Mesendoderm (in vitro differentiated cells): ENCODE data around the gene SOCS3.
"Not testable (repeated sequence)": the region's sequence is repeated elsewhere in the genome, so short reads cannot be mapped to it uniquely, and the experiment has no call there.

Experiments used
- DNase-seq: peaks from one replicate; pipeline ENCODE4 v3.0.0; 2013
- H2AK5ac ChIP-seq: 2 replicates; pipeline ENCODE4 v1.6.1; 2013; ENCODE audit warnings: low read length, inconsistent platforms
- H2BK120ac ChIP-seq: 2 replicates; pipeline ENCODE4 v1.6.1; 2013; ENCODE audit warnings: low read depth, mild to moderate bottlenecking, low read length, moderate library complexity, mixed read lengths
- H2BK15ac ChIP-seq: replicated peaks from 2 replicates; pipeline ENCODE4 v1.6.1; 2013; ENCODE audit warnings: low read depth, mild to moderate bottlenecking, moderate library complexity
- H2BK5ac ChIP-seq: 2 replicates; pipeline ENCODE4 v1.6.1; 2013; ENCODE audit warnings: low read length, inconsistent platforms
- H3K18ac ChIP-seq: 2 replicates; pipeline ENCODE4 v1.6.1; 2013; ENCODE audit warnings: mild to moderate bottlenecking, low read length, mixed read lengths
- H3K23ac ChIP-seq: one replicate; pipeline ENCODE4 v1.6.1; 2013; ENCODE audit warnings: low read length
- H3K27ac ChIP-seq: 2 replicates; pipeline ENCODE4 v1.5.1; 2013; ENCODE audit warnings: low read depth, mild to moderate bottlenecking, inconsistent platforms, low read length, moderate library complexity
- H3K27me3 ChIP-seq: 2 replicates; pipeline ENCODE4 v1.6.1; 2013; ENCODE audit warnings: low read length, control low read depth, mild to moderate bottlenecking, inconsistent platforms; ENCODE audit not compliant: insufficient read depth, poor library complexity
- H3K36me3 ChIP-seq: 2 replicates; pipeline ENCODE4 v1.6.1; 2013; ENCODE audit warnings: low read length, inconsistent platforms; ENCODE audit not compliant: control insufficient read depth, insufficient read depth
- H3K4ac ChIP-seq: one replicate; pipeline ENCODE4 v1.6.1; 2013; ENCODE audit warnings: low read depth, mild to moderate bottlenecking, low read length, moderate library complexity
- H3K4me1 ChIP-seq: 2 replicates; pipeline ENCODE4 v1.6.1; 2013; ENCODE audit warnings: low read depth, low read length, inconsistent platforms; ENCODE audit not compliant: control insufficient read depth
- H3K4me2 ChIP-seq: 2 replicates; pipeline ENCODE4 v1.6.1; 2013; ENCODE audit warnings: low read length
- H3K4me3 ChIP-seq: 2 replicates; pipeline ENCODE4 v1.5.1; 2013; ENCODE audit warnings: mild to moderate bottlenecking, low read length
- H3K56ac ChIP-seq: one replicate; pipeline ENCODE4 v1.6.1; 2013; ENCODE audit warnings: low read length
- H3K79me1 ChIP-seq: 2 replicates; pipeline ENCODE4 v1.6.1; 2013; ENCODE audit warnings: low read length, inconsistent platforms
- H3K79me2 ChIP-seq: 2 replicates; pipeline ENCODE4 v1.6.1; 2013; ENCODE audit warnings: mild to moderate bottlenecking, low read length; ENCODE audit not compliant: control insufficient read depth, insufficient read depth
- H3K9ac ChIP-seq: 2 replicates; pipeline ENCODE4 v1.6.1; 2013; ENCODE audit warnings: low read length, inconsistent platforms
- H4K5ac ChIP-seq: one replicate; pipeline ENCODE4 v1.6.1; 2013; ENCODE audit warnings: low read length
- H4K8ac ChIP-seq: one replicate; pipeline ENCODE4 v1.6.1; 2013; ENCODE audit warnings: low read depth, mild to moderate bottlenecking, control low read depth, low read length, moderate library complexity
- WGBS: extraction: QIAGEN DNeasy Blood & Tissue Kit; methylation state at CpG from one replicate; pipeline ENCODE4 v1.1.7; 2013; ENCODE audit warnings: low lambda C conversion rate, missing lambda C conversion rate; ENCODE audit not compliant: insufficient coverage; ENCODE audit errors: extremely low coverage; 5-methylcytosine and 5-hydroxymethylcytosine counted together

SOCS3 gene

DNA sequence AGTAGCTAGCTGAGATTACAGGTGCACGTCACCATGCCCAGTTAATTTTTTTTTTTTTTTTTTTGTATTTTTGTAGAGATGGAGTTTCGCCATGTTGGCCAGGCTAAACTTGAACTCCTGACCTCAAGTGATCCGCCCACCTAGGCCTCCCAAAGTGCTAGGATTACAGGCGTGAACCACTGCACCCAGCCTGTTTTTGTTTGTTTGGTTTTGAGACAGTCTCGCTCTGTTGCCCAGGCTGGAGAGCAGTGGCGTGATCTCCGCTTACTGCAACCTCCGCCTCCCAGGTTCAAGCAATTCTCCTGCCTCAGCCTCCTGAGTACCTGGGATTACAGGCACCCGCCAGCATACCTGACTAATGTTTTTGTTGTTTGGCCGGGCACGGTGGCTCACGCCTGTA lies 28.5 kb downstream of the SOCS3 start:
- not testable (repeated sequence) for H2BK5ac ChIP-seq, H3K36me3 ChIP-seq, H2BK120ac ChIP-seq, H3K27ac ChIP-seq, H3K23ac ChIP-seq, DNase-seq, H3K79me2 ChIP-seq, H3K9ac ChIP-seq, H3K4me2 ChIP-seq, H3K79me1 ChIP-seq, H4K5ac ChIP-seq, H2AK5ac ChIP-seq, H2BK15ac ChIP-seq, H3K27me3 ChIP-seq, H3K4ac ChIP-seq, H3K4me3 ChIP-seq, H3K56ac ChIP-seq, H3K4me1 ChIP-seq, H3K18ac ChIP-seq, H4K8ac ChIP-seq
- WGBS: no CpG with 5 or more reads among the region's 12 CpGs

DNA sequence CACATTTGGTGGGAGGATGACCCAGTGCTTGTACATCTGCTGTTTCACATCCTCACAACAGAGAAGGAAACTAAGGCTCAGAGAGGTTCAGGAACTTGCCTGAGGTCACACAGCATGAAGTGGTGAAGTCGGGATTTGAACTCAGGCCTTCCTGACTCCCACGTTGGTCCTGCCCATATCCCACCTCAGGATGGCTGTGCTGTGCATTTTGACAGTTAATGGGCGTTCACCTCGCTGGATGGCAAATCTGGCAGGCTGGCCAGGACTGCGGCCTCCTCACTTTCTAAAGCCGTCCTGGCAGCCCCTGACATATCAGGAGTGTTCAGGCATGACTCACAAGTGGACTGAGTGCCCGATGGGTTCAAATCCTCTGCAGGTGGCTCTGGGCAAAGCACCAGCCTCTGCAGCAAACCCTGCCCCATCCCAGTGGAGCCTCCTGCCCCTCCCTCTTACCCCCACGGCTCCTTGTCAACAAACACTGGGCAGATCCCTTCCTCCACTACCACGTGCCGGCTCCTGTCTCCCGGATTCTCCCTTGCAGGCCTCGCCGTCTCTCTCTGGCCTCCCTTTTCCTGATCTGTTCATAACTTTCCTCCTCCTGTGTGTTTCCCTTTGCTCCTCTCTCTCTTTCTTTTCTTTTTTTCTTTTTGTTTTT lies 29.2 kb downstream of the SOCS3 start:
- H2BK120ac ChIP-seq: no peak overlapping the region
- no peaks in the 10 kb centered on the region for H3K27me3 ChIP-seq
- no peak overlapping the region for H3K56ac ChIP-seq
- no peak overlapping the region for H3K18ac ChIP-seq
- no peak overlapping the region for H4K5ac ChIP-seq
- no peak overlapping the region for H3K4me2 ChIP-seq
- no peaks in the 10 kb centered on the region for H3K4me1 ChIP-seq
- no peaks in the 10 kb centered on the region for H3K79me1 ChIP-seq
- no peak overlapping the region for H3K4me3 ChIP-seq
- DNase-seq: no peak
- no peak overlapping the region for H2AK5ac ChIP-seq
- no peak overlapping the region for H4K8ac ChIP-seq
- no CpG with 5 or more reads among the region's 13 CpGs for WGBS
- H3K79me2 ChIP-seq: no peaks in the 10 kb centered on the region
- H3K9ac ChIP-seq: no peak overlapping the region
- no peak overlapping the region for H3K23ac ChIP-seq
- H3K36me3 ChIP-seq: no peaks in the 10 kb centered on the region
- H2BK5ac ChIP-seq: no peak overlapping the region
- H3K4ac ChIP-seq: no peak overlapping the region
- no peak overlapping the region for H3K27ac ChIP-seq
- no peak overlapping the region for H2BK15ac ChIP-seq

DNA sequence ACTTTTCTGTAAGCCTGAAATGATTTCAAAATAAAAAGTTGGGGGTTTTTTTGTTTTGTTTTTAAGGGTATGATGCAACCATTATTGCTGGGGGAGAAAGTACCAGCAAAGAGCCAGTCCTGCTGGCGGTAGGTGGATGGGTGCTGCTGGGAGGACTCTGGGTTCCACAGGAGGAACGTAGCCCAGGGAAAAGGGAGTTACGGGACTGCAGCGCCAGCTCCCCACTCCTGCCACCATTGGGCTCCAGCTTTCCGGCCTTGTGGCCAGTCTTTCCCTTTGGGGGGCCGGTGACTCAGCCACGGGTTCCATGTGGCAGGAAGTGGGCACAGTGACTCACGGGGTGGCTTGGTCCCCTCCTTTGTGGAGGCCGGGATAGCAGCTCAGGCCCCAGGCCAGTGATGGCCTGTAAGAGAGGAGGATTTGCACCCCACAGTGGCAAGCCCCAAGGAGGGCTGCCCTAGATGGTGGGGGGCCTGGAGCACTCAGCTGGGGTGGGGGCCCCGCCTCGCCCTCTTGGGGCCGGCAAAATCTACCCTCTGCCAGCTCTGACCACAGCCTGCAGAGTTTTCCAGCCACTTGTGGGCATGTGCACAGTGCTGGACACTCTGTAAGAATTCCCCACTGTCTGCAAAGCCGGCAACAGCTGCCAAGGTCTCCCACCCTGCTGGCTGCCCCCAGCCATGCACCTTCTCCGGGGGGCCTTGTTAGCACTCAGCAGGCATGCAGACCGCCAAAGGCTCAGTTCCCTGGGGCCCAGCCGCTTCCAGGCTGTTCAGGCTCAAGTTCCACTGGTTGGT lies 30.4 kb downstream of the SOCS3 start:
- Histone ChIP-seq H3K18ac (no peak overlapping the region), H3K4me1 (peaks cover 7% of the 10 kb centered on the region), H3K79me1 (no peaks in the 10 kb centered on the region), H2AK5ac (no peak overlapping the region), H3K9ac (no peak overlapping the region), H3K23ac (peak overlapping the region; percentile 3), H3K4me3 (no peak overlapping the region), H3K56ac (no peak overlapping the region), H3K4ac (no peak overlapping the region), H2BK5ac (no peak overlapping the region), H2BK120ac (no peak overlapping the region), H4K5ac (no peak overlapping the region), H4K8ac (no peak overlapping the region), H3K27me3 (no peaks in the 10 kb centered on the region), H3K27ac (no peak overlapping the region), H3K36me3 (no peaks in the 10 kb centered on the region), H2BK15ac (no peak overlapping the region), H3K79me2 (no peaks in the 10 kb centered on the region), H3K4me2 (no peak overlapping the region)
- WGBS: no CpG with 5 or more reads among the region's 16 CpGs
- DNase-seq: no peak

DNA sequence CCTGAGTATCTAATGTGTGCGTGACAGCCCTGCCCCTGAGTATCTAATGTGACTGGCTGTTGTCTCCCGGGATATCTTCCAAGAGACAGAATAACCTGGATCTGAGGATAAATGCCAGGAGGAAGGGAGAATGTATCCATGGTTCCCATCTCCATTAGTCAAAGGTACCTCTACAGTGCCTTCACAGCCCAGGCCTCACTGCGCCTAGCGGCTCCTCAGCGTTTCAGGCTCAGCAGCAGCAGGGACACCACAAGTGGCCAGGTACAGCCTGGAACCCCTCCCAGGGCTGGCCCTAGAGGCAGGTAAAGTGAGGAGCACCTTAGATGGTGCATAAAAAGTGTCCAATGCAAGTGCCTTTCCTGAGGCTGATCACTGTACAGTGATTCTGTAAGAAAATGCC lies 32.0 kb downstream of the SOCS3 start:
- WGBS: no CpG with 5 or more reads among the region's 5 CpGs
- peaks cover 9% of the 10 kb centered on the region for H3K4me1 ChIP-seq
- H3K4me3 ChIP-seq: no peak overlapping the region

DNA sequence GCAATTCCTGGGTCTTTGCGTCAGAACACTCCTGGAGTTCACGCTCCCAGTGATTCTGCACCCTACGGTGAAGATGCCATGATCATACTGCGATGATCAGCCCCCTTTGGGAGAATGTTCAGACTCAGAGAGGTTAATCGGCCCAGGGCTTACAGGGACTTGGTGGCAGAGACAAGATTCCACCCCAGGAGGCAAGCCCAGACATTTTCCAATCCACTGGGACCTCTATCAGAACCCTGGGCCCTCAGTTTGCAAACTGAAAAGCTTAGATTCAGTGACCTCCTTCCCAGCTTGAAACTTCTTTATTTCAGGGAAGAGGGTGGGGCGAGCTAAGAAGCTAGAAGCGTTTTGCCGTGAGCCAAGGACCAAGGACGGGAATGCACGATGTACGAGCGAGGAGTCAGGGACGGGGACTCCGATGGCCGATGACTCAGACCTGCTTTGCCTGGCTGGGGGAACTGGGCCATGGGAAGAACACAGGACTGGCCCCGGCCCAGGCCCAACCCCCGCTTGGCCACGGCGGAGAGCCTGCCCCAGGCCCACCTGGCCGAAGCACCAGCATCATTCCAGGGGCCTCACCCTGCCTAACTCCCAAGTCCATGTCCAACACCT lies 34.7 kb downstream of the SOCS3 start:
- Histone ChIP-seq H3K56ac (peak overlapping the region; percentile 75), H2BK15ac (no peak overlapping the region), H3K79me1 (no peaks in the 10 kb centered on the region), H3K4me1 (peaks cover 9% of the 10 kb centered on the region), H3K4ac (no peak overlapping the region), H4K5ac (no peak overlapping the region), H3K4me3 (no peak overlapping the region), H3K27me3 (no peaks in the 10 kb centered on the region), H2AK5ac (no peak overlapping the region), H4K8ac (no peak overlapping the region), H3K79me2 (no peaks in the 10 kb centered on the region), H2BK120ac (no peak overlapping the region), H3K9ac (peak overlapping the region; percentile 3), H3K23ac (no peak overlapping the region), H3K18ac (peak overlapping the region; percentile 28), H3K27ac (no peak overlapping the region), H2BK5ac (peak overlapping the region; percentile 48), H3K4me2 (no peak overlapping the region), H3K36me3 (no peaks in the 10 kb centered on the region)
- WGBS: no CpG with 5 or more reads among the region's 20 CpGs
- DNase-seq: peak; percentile 62

More for the DNA sequence above, 32.0 kb downstream of the SOCS3 start:
- Histone ChIP-seq H2AK5ac (no peak overlapping the region), H3K27me3 (no peaks in the 10 kb centered on the region), H2BK120ac (no peak overlapping the region), H3K79me2 (no peaks in the 10 kb centered on the region), H3K23ac (no peak overlapping the region), H3K36me3 (no peaks in the 10 kb centered on the region), H3K4ac (no peak overlapping the region), H2BK5ac (no peak overlapping the region), H3K79me1 (no peaks in the 10 kb centered on the region), H2BK15ac (no peak overlapping the region), H3K4me2 (no peak overlapping the region), H3K18ac (no peak overlapping the region), H4K5ac (no peak overlapping the region), H3K56ac (peak overlapping the region; percentile 42), H3K27ac (no peak overlapping the region), H4K8ac (no peak overlapping the region), H3K9ac (no peak overlapping the region)
- DNase-seq: no peak
